Thyroid gland (tissue), 4 donors: ENCODE results near the gene ACP6.

Source experiments
- POLR2A ChIP-seq, 2 donors: fragments of 450-650 bp; IDR thresholded peaks; one replicate each; pipeline ENCODE4 v1.6.1; 2017; ENCODE audit warnings: antibody characterized with exemption in 2 of 2, mild to moderate bottlenecking in 2 of 2, moderate library complexity in 1 of 2
- TF ChIP-seq, protein P1 (sequence below), 6 experiments: fragments of 200-600 bp in 3 of 6; fragments of 450-650 bp in 3 of 6; sonication (generic) in 3 of 6; IDR thresholded peaks; one replicate each; pipeline ENCODE4 v1.5.1; 2016 to 2019; ENCODE audit warnings: antibody characterized with exemption in 6 of 6, mild to moderate bottlenecking in 2 of 6, inconsistent platforms in 1 of 6, moderate library complexity in 1 of 6

DNA sequence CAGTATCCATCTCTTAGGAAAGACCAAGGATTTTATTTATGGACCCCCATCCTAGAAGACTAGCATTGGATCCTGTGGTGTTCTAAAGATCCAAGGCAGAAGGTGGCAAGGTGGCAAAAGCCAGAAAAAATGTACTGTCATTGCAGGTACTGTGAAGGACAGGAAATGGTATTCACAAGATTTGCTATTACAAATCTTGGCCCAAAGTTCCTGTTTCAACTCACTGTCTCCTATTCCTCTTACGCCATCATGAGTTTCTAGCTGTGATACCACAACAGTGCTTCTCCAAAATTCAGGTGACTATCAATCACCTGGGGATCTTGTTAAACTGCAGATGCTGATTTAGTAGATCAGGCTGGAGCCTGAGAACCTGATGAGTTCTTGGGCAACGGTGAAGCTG lies 21.4 kb downstream of the ACP6 start:
- TF ChIP-seq, protein P1, sequence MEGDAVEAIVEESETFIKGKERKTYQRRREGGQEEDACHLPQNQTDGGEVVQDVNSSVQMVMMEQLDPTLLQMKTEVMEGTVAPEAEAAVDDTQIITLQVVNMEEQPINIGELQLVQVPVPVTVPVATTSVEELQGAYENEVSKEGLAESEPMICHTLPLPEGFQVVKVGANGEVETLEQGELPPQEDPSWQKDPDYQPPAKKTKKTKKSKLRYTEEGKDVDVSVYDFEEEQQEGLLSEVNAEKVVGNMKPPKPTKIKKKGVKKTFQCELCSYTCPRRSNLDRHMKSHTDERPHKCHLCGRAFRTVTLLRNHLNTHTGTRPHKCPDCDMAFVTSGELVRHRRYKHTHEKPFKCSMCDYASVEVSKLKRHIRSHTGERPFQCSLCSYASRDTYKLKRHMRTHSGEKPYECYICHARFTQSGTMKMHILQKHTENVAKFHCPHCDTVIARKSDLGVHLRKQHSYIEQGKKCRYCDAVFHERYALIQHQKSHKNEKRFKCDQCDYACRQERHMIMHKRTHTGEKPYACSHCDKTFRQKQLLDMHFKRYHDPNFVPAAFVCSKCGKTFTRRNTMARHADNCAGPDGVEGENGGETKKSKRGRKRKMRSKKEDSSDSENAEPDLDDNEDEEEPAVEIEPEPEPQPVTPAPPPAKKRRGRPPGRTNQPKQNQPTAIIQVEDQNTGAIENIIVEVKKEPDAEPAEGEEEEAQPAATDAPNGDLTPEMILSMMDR (IDR thresholded peaks at IDR 0.05) = no peak
- no peak for TF ChIP-seq POLR2A (IDR thresholded peaks at IDR 0.05)
